Mesenteric fat pad (tissue), 1 donor: ENCODE results near the gene CWH43. TPM values are rescaled to one million over a fixed set of nuclear protein-coding genes. Genes with fewer than 3 reads are reported as not detected.
"Not testable (repeated sequence)": the region's sequence is repeated elsewhere in the genome, so short reads cannot be mapped to it uniquely, and the experiment has no call there.

Experiments
- DNase-seq: peaks from one replicate; pipeline ENCODE4 v3.0.0-alpha.2; 2020; ENCODE audit warnings: low spot score
- total RNA-seq: library from RNA; stranded (reverse); fragmentation: NEBNext Ultra II Directional; extraction: Animal tissue kit (Norgen Biotek cat#: 25700); gene quantifications from one replicate; pipeline ENCODE4 v1.2.1, GENCODE V29; 2021
- donor health status: DM: yes; HTN: yes; CAD: no.

The CWH43 gene
- total RNA-seq, 1 donor from 2014 or later, result not detected

DNA sequence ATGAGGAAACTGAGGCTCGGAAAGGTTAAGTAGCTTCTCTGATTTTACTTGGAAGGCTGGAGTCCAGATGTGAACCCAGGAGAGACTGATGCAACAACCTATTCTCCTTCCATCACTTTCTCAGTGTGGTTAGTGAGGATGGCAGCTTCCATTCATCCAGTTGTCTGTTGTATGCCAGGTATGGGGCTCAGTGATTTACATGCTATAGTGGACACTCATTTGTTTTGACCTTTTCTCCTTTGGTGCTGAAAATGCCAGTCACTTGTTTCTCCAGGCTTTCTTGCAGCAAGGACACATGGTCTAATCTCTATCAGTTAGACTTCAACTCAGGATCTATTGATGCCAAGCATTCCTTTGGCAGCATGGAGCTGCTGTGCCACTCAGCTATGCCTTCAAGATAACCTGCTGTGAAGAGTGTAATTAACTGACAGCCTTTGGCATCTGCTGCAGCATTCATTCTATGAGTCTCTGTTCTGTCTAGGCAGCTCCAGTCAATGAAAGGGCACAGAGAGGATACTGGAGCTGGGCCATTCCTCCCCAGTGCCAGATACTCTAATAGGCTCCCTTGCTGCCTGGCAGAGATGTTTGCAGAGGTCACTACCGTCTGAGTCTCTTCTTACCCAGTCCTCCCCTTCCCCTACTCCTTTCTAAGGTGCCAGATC, 11.0 kb upstream of the CWH43 start:
- no peak for DNase-seq

DNA sequence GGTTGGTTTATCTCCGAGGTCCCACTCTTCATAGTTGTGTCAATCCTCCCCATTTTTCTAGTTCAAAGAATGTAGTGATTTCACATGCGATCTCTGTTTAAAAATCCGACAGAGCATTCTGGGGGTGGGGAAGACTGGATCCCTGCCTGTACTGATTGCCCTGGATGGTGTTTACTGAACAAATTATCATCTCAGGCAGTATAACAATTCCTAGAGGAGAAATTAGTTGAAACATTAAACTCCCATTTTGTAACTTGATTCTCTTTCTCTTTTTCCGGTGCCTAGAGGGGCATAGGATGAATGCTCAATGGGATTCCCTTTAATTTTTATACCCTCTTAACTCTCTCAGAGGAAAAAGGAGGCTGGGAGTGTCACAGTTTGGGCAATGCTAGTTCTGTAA, 10.0 kb upstream of the CWH43 start:
- DNase-seq, result no peak

DNA sequence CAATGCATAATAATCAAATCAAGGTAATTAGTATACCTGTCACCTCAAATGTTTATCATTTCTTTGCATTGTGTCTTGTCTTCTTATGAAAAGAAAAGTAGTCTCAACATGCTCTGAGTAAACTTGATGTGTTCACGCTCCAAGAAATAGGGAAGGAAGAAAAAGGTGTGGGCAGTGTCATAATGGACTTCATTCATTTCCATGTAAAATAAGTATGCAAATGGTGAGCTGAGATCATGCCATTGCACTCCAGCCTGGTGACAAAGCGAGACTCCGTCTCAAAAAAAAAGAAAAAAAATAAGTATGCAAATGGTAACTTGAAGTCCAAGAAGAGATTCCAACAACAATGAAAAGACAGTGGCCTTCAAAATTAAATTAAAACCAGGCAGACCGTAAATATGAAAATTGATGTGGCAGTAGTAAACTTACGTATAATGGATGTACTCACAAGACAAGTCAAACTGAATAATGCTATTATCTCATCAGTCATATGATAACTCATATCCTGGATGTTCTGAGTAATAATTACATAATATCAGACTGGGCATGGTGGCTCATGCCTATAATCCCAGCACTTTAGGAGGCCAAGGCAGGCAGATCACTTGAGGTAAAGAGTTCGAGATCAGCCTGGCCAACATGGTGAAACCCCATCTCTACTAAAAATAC, 6.0 kb upstream of the CWH43 start:
- no peak for DNase-seq

GRCh38 chr4:48984005-48984404, 2.1 kb upstream of the CWH43 start:
- DNase-seq, result not testable (repeated sequence)

- DNase-seq, result no peak
Measured at GRCh38 chr4:48985602-48985975, 486 bp upstream of the CWH43 start.

DNA sequence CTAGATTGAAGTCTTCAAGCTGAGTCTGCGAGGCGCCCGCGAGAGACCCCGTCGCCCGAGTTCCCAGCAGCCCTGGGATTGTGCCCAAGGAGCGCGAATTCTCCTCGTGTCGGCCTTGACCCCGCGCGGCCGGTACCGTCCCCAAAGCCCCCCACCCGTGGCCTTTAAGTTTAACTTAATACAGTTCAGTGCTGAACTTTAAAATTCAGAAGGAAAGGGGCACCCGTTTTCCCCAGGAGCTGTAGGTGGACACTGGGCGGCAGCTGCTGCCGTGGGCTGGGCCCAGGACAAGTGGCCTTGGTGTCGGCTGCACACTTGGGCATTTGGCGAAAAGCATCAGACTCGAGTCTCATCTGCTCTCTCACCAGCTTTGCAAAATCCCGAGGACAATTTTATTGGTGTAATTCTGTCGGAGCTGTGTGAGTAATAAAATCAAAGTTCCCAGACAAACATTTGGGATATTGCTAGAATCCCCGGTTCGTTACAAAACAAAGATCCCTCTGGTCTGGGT, 634 bp downstream of the CWH43 start:
- no peak for DNase-seq

DNA sequence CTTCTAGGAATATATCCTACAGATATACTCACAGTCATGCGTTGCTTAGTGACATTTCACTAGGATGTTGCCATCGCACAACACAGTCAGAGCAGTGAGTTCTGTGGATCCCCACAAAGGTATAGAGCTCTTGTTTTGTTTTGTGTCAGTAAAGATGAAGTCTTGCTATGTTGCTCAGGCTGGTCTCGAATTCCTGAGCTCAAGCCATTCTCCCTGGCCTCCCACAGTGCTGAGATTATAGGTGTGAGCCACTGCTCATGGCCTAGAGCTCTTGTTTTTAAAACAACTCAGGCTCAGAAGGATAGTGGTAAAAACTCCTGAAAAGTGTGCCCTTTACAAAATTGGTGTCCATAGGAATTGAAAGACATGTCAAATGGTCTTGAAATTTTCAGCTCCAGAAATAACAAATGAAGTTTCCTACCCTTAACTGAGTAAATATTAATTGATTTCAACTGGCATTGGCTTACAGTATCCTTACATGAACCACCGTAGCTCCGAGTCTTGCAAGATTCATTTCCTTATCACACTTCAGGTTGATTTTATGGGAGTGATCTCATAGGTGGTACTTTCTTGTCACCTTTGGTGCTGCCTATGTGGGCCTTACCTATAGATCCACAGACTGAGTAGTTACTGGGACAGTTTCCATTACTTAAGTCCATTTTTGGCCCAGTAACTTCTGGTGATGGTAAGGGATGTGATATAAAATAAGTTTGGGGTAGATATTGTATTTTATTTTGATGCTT, 3.6 kb downstream of the CWH43 start:
- DNase-seq, result no peak

DNA sequence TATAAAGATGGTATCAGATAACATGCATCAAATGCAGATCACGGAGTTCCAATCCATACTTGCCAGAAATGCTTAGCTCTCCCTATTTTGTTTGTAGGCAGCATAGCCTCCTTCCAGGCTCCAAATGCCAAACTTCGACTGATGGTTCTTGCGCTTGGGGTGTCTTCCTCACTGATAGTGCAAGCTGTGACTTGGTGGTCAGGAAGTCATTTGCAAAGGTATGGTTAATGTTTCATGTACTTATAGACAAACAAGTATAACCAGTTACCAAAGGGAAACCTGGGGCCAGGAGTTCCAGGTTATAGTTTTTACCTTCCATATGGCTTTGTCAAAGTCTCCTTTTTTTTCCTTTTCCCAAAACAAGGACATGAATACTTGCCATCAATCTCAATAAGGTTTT, 5.3 kb downstream of the CWH43 start:
- DNase-seq, result no peak

- no peak for DNase-seq
Measured at GRCh38 chr4:48997962-48998361, 11.9 kb downstream of the CWH43 start.

GRCh38 chr4:48998440-48998839, 12.4 kb downstream of the CWH43 start:
- DNase-seq, result no peak

GRCh38 chr4:49000806-49001205, 14.7 kb downstream of the CWH43 start:
- DNase-seq, result no peak

DNA sequence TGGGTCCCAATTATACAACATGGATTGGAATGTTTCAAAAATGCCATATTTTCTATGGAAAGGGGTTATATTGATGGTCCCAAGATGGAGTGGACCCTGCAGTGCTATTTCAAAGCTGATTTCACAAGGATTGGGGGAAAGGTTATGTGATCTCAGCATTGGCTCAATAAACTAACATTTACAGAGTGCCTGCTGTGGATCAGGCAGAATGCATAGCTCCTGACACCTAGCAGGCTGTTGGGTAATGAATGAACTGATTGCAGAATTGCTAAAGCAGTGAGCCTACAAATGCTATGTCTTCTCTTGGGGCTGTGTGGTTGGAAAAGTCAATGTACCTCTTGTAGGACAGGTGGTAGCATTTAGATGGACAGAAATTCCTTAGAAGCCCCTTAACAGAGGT, 16.9 kb downstream of the CWH43 start:
- no peak for DNase-seq

DNA sequence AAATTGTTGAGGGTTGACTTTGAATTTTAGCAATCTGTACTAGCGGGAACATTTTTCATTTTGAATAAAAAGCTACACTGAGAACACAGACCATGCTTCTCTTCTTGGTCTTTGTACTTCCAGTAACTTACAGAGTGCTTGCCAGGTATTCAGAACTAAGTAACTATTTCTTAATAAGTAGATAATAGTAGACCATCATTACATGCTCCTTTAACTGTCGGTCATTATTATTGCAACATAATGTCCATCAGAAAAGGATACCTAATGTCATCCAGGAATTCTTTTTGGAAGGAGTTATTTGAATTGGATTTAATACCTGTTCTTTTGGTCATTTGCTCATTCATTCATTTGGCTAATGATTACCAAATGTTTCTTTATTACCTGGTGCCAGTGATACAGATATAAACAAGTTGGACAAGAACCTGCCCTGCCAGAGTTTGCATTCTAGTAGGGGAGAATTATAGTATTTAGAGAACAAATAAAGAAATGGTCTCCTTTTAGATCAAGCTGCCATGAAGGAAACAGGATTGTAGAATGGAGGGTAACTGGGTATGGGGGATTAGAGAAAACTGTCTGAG, 32.7 kb downstream of the CWH43 start:
- DNase-seq, result no peak

- no peak for DNase-seq
Measured at GRCh38 chr4:49032440-49033161, 46.5 kb downstream of the CWH43 start.

- no peak for DNase-seq
Measured at GRCh38 chr4:49036528-49036927, 50.5 kb downstream of the CWH43 start.

DNA sequence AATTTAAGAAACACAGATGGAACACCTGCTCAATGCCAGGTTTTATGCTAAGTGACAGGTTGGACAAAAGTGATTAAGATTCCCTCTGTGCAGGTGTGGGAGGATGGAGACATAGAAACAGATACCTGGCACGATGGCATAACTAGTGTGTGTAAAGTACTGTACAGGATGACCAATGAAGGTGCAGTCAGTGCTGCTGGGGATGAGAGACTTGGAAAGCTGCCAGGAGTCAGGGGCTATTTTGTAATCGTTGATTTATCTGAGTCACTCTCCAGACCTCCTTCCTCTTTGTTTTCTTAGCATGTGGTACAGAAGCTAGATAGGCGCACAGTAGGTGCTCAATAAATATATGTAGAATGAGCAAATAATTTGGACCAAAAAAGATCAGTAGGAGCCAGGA, 58.2 kb downstream of the CWH43 start:
- DNase-seq, result no peak

DNA sequence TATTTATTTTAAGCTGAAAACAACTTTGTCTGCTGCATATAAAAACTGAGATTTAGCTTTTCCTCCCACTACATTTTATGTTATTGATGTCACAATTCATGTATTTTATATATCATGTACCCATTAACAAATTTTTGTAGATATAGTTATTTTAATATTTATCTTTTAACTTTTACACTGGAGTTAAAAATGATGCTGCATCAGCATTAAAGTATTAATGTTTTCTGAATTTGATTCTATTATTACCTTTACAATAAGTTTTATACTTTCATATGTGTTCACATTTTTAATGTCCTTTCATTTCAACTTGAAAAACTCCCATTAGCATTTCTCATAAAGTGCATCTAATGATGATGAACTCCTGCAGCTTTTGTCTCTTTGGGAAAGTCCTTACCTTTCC, 72.2 kb downstream of the CWH43 start:
- no peak for DNase-seq

- DNase-seq, result no peak
Measured at GRCh38 chr4:49063670-49064069, 77.6 kb downstream of the CWH43 start.

GRCh38 chr4:49072196-49072595, 86.1 kb downstream of the CWH43 start:
- DNase-seq, result not testable (repeated sequence)

DNA sequence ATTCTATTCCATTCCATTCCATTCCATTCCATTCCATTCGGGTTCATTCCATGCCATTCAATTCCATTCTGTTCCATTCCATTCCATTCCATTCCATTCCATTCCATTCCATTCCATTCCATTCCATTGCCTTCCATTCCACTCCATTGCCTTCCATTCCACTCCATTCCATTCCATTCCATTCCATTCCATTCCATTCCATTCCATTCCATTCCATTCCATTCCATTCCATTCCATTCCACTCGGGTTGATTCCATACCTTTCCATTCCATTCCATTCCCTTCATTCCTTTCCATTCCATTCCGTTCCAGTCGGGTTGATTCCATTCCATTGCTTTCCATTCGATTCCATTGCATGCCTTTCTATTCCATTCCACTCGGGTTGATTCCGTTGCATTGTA, 105.8 kb downstream of the CWH43 start:
- not testable (repeated sequence) for DNase-seq

- not testable (repeated sequence) for DNase-seq
Measured at GRCh38 chr4:49092608-49093135, 106.6 kb downstream of the CWH43 start.
